Central memory CD8-positive, alpha-beta T cell (primary cell): ENCODE measurements around the gene SPNS2.

Experiments used
- ATAC-seq: fragments of 150-1000 bp; cut with Tn5 transposase; replicated peaks from 2 replicates; pipeline ENCODE4 v1.10.0; 2022; ENCODE audit warnings: mild to moderate bottlenecking, moderate FRiP score, moderate number of reproducible peaks; ENCODE audit not compliant: poor library complexity, severe bottlenecking; ENCODE audit errors: extremely low read depth
- DNase-seq, 2 donors: peaks; one replicate each; pipeline ENCODE4 v3.0.0; 2021; ENCODE audit warnings: low spot score in 2 of 2
- H3K27ac Mint-ChIP-seq: one replicate; pipeline ENCODE4 v1.8.0; 2022; ENCODE audit warnings: low read depth, mild to moderate bottlenecking, moderate library complexity, mixed read lengths
- H3K27me3 Mint-ChIP-seq: one replicate; pipeline ENCODE4 v1.8.0; 2022; ENCODE audit warnings: mixed read lengths
- H3K36me3 Mint-ChIP-seq: one replicate; pipeline ENCODE4 v1.8.0; 2022; ENCODE audit warnings: mild to moderate bottlenecking, moderate library complexity, mixed read lengths; ENCODE audit not compliant: insufficient read depth
- H3K4me1 Mint-ChIP-seq: one replicate; pipeline ENCODE4 v1.8.0; 2022; ENCODE audit warnings: mixed read lengths
- H3K4me3 Mint-ChIP-seq: one replicate; pipeline ENCODE4 v1.8.0; 2022; ENCODE audit warnings: mild to moderate bottlenecking, moderate library complexity, mixed read lengths
- H3K9me3 Mint-ChIP-seq: one replicate; pipeline ENCODE4 v1.8.0; 2022; ENCODE audit warnings: mixed read lengths

SPNS2 gene

GRCh38 chr17:4522661-4523060 lies 24.0 kb downstream of the SPNS2 start:
- no peak overlapping the region for H3K27ac Mint-ChIP-seq
- H3K9me3 Mint-ChIP-seq = no peaks in the 10 kb centered on the region
- no peaks in the 10 kb centered on the region for H3K4me1 Mint-ChIP-seq
- ATAC-seq (no peak), DNase-seq (no peak)
- H3K27me3 Mint-ChIP-seq = no peaks in the 10 kb centered on the region
- peaks cover 1% of the 10 kb centered on the region for H3K36me3 Mint-ChIP-seq
- H3K4me3 Mint-ChIP-seq = no peak overlapping the region

- Mint-ChIP-seq H3K27me3 (no peaks in the 10 kb centered on the region), H3K4me1 (no peaks in the 10 kb centered on the region), H3K36me3 (peaks cover 1% of the 10 kb centered on the region), H3K4me3 (no peak overlapping the region), H3K27ac (no peak overlapping the region), H3K9me3 (no peaks in the 10 kb centered on the region)
- ATAC-seq (no peak), DNase-seq (no peak)
Measured at GRCh38 chr17:4523946-4524345, 25.3 kb downstream of the SPNS2 start.

- ATAC-seq (no peak), DNase-seq (no peak)
- H3K4me1 Mint-ChIP-seq = peaks cover 5% of the 10 kb centered on the region
- no peaks in the 10 kb centered on the region for H3K27me3 Mint-ChIP-seq
- no peaks in the 10 kb centered on the region for H3K36me3 Mint-ChIP-seq
- H3K27ac Mint-ChIP-seq = no peak overlapping the region
- no peaks in the 10 kb centered on the region for H3K9me3 Mint-ChIP-seq
- no peak overlapping the region for H3K4me3 Mint-ChIP-seq
Measured at GRCh38 chr17:4525691-4526397, 27.2 kb downstream of the SPNS2 start.

GRCh38 chr17:4527134-4527533 lies 28.5 kb downstream of the SPNS2 start:
- H3K9me3 Mint-ChIP-seq = no peaks in the 10 kb centered on the region
- H3K4me1 Mint-ChIP-seq = peaks cover 5% of the 10 kb centered on the region
- H3K27me3 Mint-ChIP-seq = no peaks in the 10 kb centered on the region
- H3K36me3 Mint-ChIP-seq = no peaks in the 10 kb centered on the region
- DNase-seq (no peak), ATAC-seq (no peak)
- no peak overlapping the region for H3K4me3 Mint-ChIP-seq
- no peak overlapping the region for H3K27ac Mint-ChIP-seq

- H3K27ac Mint-ChIP-seq = no peak overlapping the region
- peaks cover 5% of the 10 kb centered on the region for H3K4me1 Mint-ChIP-seq
- H3K9me3 Mint-ChIP-seq = no peaks in the 10 kb centered on the region
Measured at GRCh38 chr17:4527566-4528125, 29.0 kb downstream of the SPNS2 start.

GRCh38 chr17:4529533-4530152 lies 31.0 kb downstream of the SPNS2 start:
- Mint-ChIP-seq H3K4me1 (peaks cover 11% of the 10 kb centered on the region), H3K9me3 (no peaks in the 10 kb centered on the region), H3K4me3 (no peak overlapping the region), H3K36me3 (peaks cover 3% of the 10 kb centered on the region), H3K27ac (no peak overlapping the region), H3K27me3 (no peaks in the 10 kb centered on the region)
- DNase-seq (no peak), ATAC-seq (no peak)

More at GRCh38 chr17:4527566-4528125, 29.0 kb downstream of the SPNS2 start:
- H3K4me3 Mint-ChIP-seq = no peak overlapping the region
- no peaks in the 10 kb centered on the region for H3K27me3 Mint-ChIP-seq
- no peak for ATAC-seq
- H3K36me3 Mint-ChIP-seq = no peaks in the 10 kb centered on the region
- no peak for DNase-seq

- no peaks in the 10 kb centered on the region for H3K27me3 Mint-ChIP-seq
- no peaks in the 10 kb centered on the region for H3K9me3 Mint-ChIP-seq
- H3K4me3 Mint-ChIP-seq = no peak overlapping the region
- ATAC-seq (no peak), DNase-seq (no peak)
- H3K4me1 Mint-ChIP-seq = peaks cover 11% of the 10 kb centered on the region
- H3K27ac Mint-ChIP-seq = no peak overlapping the region
- peaks cover 3% of the 10 kb centered on the region for H3K36me3 Mint-ChIP-seq
Measured at GRCh38 chr17:4530799-4531730, 32.4 kb downstream of the SPNS2 start.

- DNase-seq (no peak), ATAC-seq (no peak)
- peaks cover 11% of the 10 kb centered on the region for H3K4me1 Mint-ChIP-seq
- no peaks in the 10 kb centered on the region for H3K9me3 Mint-ChIP-seq
- no peaks in the 10 kb centered on the region for H3K27me3 Mint-ChIP-seq
- H3K4me3 Mint-ChIP-seq = no peak overlapping the region
- no peak overlapping the region for H3K27ac Mint-ChIP-seq
- H3K36me3 Mint-ChIP-seq = peaks cover 3% of the 10 kb centered on the region
Measured at GRCh38 chr17:4531988-4532736, 33.5 kb downstream of the SPNS2 start.

DNA sequence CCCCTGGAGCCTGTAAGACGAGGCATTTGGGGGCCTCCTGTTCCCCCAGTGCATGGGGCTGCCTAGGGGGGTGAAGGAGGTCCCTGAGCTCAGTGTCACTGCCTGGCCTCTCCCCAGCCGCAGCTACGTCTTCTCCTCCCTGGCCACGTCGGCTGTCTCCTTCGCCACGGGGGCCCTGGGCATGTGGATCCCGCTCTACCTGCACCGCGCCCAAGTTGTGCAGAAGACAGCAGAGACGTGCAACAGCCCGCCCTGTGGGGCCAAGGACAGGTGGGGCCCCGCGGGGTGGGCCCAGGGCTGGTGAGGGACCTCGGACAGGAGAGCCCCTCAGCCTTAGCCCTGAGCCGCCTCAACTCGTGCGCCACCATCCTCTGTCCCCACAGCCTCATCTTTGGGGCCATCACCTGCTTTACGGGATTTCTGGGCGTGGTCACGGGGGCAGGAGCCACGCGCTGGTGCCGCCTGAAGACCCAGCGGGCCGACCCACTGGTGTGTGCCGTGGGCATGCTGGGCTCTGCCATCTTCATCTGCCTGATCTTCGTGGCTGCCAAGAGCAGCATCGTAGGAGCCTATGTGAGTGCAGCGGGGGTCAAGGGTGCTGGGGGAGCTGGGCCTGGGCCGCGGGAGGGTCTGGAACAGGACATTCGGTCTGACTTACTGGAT lies 34.3 kb downstream of the SPNS2 start:
- Mint-ChIP-seq H3K9me3 (no peaks in the 10 kb centered on the region), H3K36me3 (peaks cover 3% of the 10 kb centered on the region), H3K4me3 (no peak overlapping the region), H3K27me3 (no peaks in the 10 kb centered on the region), H3K27ac (no peak overlapping the region), H3K4me1 (peaks cover 11% of the 10 kb centered on the region)
- DNase-seq = no peak
- no peak for ATAC-seq

- H3K9me3 Mint-ChIP-seq = no peaks in the 10 kb centered on the region
Measured at GRCh38 chr17:4533523-4534504, 35.1 kb downstream of the SPNS2 start.

DNA sequence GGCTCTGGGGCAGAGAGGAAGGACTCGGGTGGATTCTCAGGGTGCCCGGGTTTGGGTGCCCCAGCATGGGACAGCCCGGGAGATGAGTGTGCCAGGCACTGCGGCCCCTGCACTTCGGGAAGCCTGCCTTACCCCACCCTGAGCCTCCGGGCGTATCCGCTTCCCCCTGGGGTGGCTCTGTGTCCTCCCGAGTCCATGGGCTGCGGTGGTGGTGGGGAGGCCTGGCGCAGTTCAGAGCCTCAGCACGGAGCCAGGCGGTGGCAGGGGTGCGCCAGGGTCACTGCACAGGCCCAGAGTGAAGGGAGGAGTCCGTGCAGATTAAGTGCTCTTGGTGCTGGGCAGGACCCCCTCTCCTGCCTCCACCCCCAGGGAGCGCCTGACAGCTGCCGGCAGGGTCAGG lies 35.8 kb downstream of the SPNS2 start:
- peaks cover 8% of the 10 kb centered on the region for H3K4me1 Mint-ChIP-seq
- peaks cover 5% of the 10 kb centered on the region for H3K36me3 Mint-ChIP-seq
- DNase-seq (no peak), ATAC-seq (no peak)
- no peaks in the 10 kb centered on the region for H3K27me3 Mint-ChIP-seq
- no peak overlapping the region for H3K4me3 Mint-ChIP-seq
- H3K27ac Mint-ChIP-seq = no peak overlapping the region
- no peaks in the 10 kb centered on the region for H3K9me3 Mint-ChIP-seq

More at GRCh38 chr17:4533523-4534504, 35.1 kb downstream of the SPNS2 start:
- no peak overlapping the region for H3K4me3 Mint-ChIP-seq
- H3K27me3 Mint-ChIP-seq = no peaks in the 10 kb centered on the region
- ATAC-seq (no peak), DNase-seq (no peak)
- H3K4me1 Mint-ChIP-seq = peaks cover 11% of the 10 kb centered on the region
- peaks cover 3% of the 10 kb centered on the region for H3K36me3 Mint-ChIP-seq
- no peak overlapping the region for H3K27ac Mint-ChIP-seq
